ENCODE data around the gene LRP3.

The LRP3 gene

GRCh38 chr19:33240181-33240771 lies 46.1 kb downstream of the LRP3 start:
- no peak for DNase-seq

- DNase-seq: no peak
These were observed 47.0 kb downstream of the LRP3 start for GRCh38 chr19:33241091-33241529.

- no peak for DNase-seq
These were observed 47.5 kb downstream of the LRP3 start for GRCh38 chr19:33241530-33242101.

- no peak for DNase-seq
These were observed 48.0 kb downstream of the LRP3 start for GRCh38 chr19:33242131-33242530.

- no peak for DNase-seq
These were observed 48.8 kb downstream of the LRP3 start for GRCh38 chr19:33242911-33243310.

- DNase-seq: no peak
These were observed 52.0 kb downstream of the LRP3 start for GRCh38 chr19:33245948-33246708.

GRCh38 chr19:33246709-33247440 lies 52.7 kb downstream of the LRP3 start:
- DNase-seq: no peak

- no peak for DNase-seq
These were observed 53.3 kb downstream of the LRP3 start for GRCh38 chr19:33247441-33247819.

- no peak for DNase-seq
These were observed 54.0 kb downstream of the LRP3 start for GRCh38 chr19:33248104-33248503.

- DNase-seq: no peak
These were observed 54.4 kb downstream of the LRP3 start for GRCh38 chr19:33248553-33248953.

- no peak for DNase-seq
These were observed 55.0 kb downstream of the LRP3 start for GRCh38 chr19:33248954-33249613.

- no peak for DNase-seq
These were observed 55.7 kb downstream of the LRP3 start for GRCh38 chr19:33249740-33250366.

- DNase-seq: no peak
These were observed 56.4 kb downstream of the LRP3 start for GRCh38 chr19:33250500-33250899.

GRCh38 chr19:33251076-33251475 lies 56.9 kb downstream of the LRP3 start:
- no peak for DNase-seq

GRCh38 chr19:33251526-33252090 lies 57.5 kb downstream of the LRP3 start:
- no peak for DNase-seq

- no peak for DNase-seq
These were observed 58.4 kb downstream of the LRP3 start for GRCh38 chr19:33252418-33252962.

GRCh38 chr19:33252971-33253370 lies 58.8 kb downstream of the LRP3 start:
- no peak for DNase-seq

- no peak for DNase-seq
These were observed 60.2 kb downstream of the LRP3 start for GRCh38 chr19:33254245-33254824.

GRCh38 chr19:33255781-33256180 lies 61.7 kb downstream of the LRP3 start:
- DNase-seq: no peak

GRCh38 chr19:33256261-33256660 lies 62.1 kb downstream of the LRP3 start:
- DNase-seq: no peak

- DNase-seq: no peak
These were observed 63.7 kb downstream of the LRP3 start for GRCh38 chr19:33257828-33258227.

Measured in NCI-H526 treated with DMSO at 0.1 percent for 48 hours (cell line).